ENCODE data around the gene KIFC3. TPM values are rescaled to one million over a fixed set of nuclear protein-coding genes. Genes with fewer than 3 reads are reported as not detected.
A peak's percentile ranks its signal among the peaks of the same experiment; 100 is the strongest.

KIFC3 gene
- total RNA-seq, 4 donors from 2014 or later, result 28.2 to 76.8 (median 46.6) TPM

DNA sequence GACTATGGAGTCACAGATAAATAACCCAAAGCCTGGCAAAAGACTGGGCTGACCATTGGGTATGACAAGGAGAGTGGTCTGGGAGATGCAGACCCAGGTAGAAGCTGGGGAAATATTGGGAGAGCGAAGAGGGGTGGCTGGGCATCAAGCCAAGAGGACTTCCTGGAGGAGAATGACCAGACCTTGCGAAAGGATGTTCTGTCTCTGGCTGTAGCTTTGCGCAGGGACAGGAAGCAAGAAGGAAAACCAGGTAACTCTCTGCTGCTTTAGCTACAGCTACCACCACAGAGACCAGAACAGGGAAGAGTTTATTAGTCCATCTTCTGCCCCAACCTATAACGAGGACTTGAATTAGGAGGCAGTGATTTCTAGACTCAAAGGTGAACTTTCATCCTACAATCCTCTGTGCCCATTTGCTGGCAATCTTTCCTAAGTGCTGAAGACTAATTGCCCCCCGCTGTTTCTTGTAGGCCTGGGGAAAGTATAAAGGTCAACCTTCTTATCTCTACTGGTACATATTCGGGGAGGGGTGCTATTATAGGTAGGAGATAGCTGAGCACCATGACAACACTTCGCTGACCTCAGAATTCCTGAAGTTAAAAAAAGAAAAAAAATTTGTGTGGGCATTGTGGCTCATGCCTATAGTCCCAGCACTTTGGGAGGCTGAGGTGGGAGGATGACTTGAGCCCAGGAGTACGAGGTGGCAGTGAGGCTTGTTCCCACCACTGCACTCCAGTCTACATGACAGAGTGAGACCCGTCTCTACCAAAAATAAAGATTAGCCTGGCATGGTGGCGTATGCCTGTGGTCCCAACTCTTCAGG, 19.1 kb upstream of the KIFC3 start:
- Histone ChIP-seq H3K36me3 (no peaks in the 10 kb centered on the region), H3K4me1 (peaks cover 6 to 13% (median 10%) of the 10 kb centered on the region in 4 donors), H3K9me3 (no peaks in the 10 kb centered on the region), H3K27ac (replicated peaks in 1 of 4) (no peak overlapping the region), H3K4me3 (no peak overlapping the region), H3K27me3 (no peaks in the 10 kb centered on the region)
- intact Hi-C loops (cut with DNase I), result no loop called here
- TF ChIP-seq POLR2AphosphoS5 (IDR thresholded peaks at IDR 0.05) (no peak), POLR2A (IDR thresholded peaks at IDR 0.05; ENCODE audit: low read depth) (no peak), EP300 (IDR thresholded peaks at IDR 0.05) (no peak)
- TF ChIP-seq, protein P1, sequence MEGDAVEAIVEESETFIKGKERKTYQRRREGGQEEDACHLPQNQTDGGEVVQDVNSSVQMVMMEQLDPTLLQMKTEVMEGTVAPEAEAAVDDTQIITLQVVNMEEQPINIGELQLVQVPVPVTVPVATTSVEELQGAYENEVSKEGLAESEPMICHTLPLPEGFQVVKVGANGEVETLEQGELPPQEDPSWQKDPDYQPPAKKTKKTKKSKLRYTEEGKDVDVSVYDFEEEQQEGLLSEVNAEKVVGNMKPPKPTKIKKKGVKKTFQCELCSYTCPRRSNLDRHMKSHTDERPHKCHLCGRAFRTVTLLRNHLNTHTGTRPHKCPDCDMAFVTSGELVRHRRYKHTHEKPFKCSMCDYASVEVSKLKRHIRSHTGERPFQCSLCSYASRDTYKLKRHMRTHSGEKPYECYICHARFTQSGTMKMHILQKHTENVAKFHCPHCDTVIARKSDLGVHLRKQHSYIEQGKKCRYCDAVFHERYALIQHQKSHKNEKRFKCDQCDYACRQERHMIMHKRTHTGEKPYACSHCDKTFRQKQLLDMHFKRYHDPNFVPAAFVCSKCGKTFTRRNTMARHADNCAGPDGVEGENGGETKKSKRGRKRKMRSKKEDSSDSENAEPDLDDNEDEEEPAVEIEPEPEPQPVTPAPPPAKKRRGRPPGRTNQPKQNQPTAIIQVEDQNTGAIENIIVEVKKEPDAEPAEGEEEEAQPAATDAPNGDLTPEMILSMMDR (IDR thresholded peaks at IDR 0.05), result no peak
- DNase-seq (ENCODE audit: extremely low spot score), result no peak
- 80% methylated on average over 10 of the region's 10 CpGs for WGBS

DNA sequence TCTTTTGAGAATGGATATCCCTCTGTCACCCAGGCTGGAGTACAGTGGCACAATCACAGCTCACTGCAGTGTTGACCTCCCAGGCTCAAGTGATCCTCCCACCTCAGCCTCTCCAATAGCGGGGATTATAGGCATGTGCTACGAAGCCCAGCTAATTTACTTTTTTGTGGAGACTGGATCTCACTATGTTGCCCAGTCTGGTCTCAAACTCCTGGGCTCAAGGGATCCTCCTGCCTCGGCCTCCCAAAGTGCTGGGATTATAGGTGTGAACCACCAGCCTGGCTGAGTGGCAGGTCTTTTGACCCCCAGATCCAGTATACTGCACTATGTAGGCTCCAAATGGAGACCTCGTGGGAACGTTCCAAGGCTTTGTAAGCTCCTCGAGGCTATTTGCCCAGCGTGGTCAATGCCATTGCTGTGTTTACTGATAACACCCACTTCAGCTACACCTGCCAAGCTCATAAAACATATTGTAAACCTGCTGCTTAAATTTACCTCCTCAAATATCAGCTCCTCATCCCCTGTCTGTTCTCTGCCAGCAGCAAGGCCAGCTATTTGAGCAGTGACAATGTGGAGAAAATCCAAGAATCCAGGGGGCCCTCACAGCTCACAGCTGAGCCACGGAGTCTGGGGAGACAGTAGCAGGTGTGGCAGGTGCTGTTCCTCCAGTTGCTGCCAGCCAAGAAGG, 16.2 kb upstream of the KIFC3 start:
- intact Hi-C loops (cut with DNase I), result no loop called here
- no peak for DNase-seq (ENCODE audit: extremely low spot score)
- H3K36me3 ChIP-seq, result no peaks in the 10 kb centered on the region
- no peak for TF ChIP-seq POLR2A (IDR thresholded peaks at IDR 0.05; ENCODE audit: low read depth)
- H3K27ac ChIP-seq (replicated peaks in 1 of 4), result no peak overlapping the region
- no peaks in the 10 kb centered on the region for H3K27me3 ChIP-seq
- peaks cover 15 to 17% (median 17%) of the 10 kb centered on the region in 4 donors for H3K4me1 ChIP-seq
- H3K9me3 ChIP-seq, result no peaks in the 10 kb centered on the region
- 92% methylated on average over 4 of the region's 8 CpGs for WGBS
- no peak overlapping the region for H3K4me3 ChIP-seq

DNA sequence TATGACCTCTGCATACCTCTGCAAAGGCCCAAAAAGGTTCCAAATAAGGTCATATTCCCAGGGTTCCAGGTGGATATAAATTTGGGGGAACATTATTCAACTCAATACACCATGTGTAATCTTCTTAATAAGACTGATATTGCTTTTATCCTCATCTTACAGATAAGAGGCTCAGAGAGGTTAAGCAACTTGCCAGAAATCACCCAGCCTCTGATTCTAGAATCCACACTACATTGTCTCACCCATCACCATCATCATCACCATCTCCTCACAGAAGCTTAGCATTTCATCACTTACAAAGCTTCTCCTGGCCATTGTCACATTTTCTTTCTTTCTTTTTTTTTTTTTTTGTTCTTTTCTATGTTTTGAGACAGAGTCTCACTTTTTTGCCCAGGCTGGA, 15.4 kb upstream of the KIFC3 start:
- intact Hi-C loops (cut with DNase I), result no loop called here
- no peak for DNase-seq (ENCODE audit: extremely low spot score)
- no peak overlapping the region for H3K27ac ChIP-seq (replicated peaks in 1 of 4)
- peaks cover 15 to 17% (median 17%) of the 10 kb centered on the region in 4 donors for H3K4me1 ChIP-seq
- TF ChIP-seq, protein P1 (IDR thresholded peaks at IDR 0.05), result no peak
- TF ChIP-seq POLR2AphosphoS5 (IDR thresholded peaks at IDR 0.05) (no peak), EP300 (IDR thresholded peaks at IDR 0.05) (no peak), POLR2A (IDR thresholded peaks at IDR 0.05; ENCODE audit: low read depth) (no peak)
- H3K36me3 ChIP-seq, result no peaks in the 10 kb centered on the region
- H3K9me3 ChIP-seq, result no peaks in the 10 kb centered on the region
- H3K4me3 ChIP-seq, result no peak overlapping the region
- no peaks in the 10 kb centered on the region for H3K27me3 ChIP-seq

DNA sequence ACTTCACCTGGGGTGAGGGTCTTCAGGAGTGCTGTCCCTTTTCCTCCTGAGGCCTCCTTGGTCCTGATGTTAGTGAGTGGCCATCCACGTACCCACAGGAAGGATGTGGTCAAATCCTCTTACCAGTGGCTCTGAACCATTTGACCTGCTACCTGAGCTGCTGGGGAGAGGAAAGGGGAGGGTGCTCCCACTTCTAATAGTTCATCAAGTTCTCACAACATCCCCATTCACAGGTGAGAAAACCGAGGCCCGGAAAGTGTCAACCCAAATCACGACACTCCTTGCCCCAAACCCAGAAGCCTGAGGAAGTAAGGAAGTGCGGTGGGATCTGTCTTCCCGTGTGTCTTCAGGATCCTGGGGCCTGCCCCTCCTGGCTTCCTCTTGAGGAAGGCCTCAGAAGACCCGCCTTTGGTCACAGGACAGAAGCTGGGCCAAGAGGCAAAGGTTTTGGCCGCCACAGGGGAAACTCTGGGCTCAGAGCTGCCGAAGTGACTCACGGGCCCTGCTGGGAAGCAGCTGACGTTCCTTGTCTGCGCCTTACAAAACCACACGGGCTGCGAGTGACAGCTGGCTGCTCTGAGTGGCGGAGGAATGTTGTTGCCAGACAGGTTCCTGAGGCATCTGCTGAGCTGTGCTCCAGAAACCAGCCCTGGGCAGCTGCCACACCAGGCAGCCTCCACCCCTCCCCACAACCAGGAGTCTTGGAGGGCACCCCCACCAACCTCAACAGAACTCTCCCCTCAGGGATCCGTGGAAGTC, 13.9 kb upstream of the KIFC3 start:
- Histone ChIP-seq H3K36me3 (no peaks in the 10 kb centered on the region), H3K4me3 (no peak overlapping the region), H3K27ac (replicated peaks in 1 of 4) (peak overlapping the region; percentile 29 to 75 (median 60)), H3K4me1 (peaks cover 15 to 17% (median 17%) of the 10 kb centered on the region in 4 donors), H3K9me3 (no peaks in the 10 kb centered on the region), H3K27me3 (no peaks in the 10 kb centered on the region)
- 48% methylated on average over 9 of the region's 16 CpGs for WGBS
- TF ChIP-seq POLR2AphosphoS5 (IDR thresholded peaks at IDR 0.05), result peak; percentile 67 to 85
- TF ChIP-seq POLR2A (IDR thresholded peaks at IDR 0.05; ENCODE audit: low read depth), result no peak
- intact Hi-C loops (cut with DNase I), result no loop called here
- peak; percentile 95 for DNase-seq (ENCODE audit: extremely low spot score)

DNA sequence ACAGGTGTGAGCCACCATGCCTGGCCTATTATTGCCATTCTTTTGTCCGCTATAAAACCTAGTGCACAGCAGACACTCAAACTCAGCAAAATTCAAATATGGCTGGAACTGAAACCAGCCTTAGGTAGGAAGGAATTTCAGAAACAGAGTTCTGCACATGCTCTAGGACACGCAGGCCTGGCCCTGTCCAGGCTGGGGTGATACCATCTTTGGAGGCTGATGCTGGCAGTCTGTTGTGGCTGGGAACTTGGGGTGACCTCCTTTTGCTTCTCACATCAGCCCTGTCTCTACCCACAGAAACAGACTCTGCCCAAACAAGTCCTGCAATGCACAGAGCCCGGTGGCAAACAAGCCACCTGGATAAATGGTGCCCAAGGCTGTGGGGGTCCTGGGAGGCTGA, 12.6 kb upstream of the KIFC3 start:
- intact Hi-C loops (cut with DNase I), result no loop called here
- Histone ChIP-seq H3K36me3 (no peaks in the 10 kb centered on the region), H3K4me1 (peaks cover 23 to 28% (median 26%) of the 10 kb centered on the region in 4 donors), H3K4me3 (no peak overlapping the region), H3K27me3 (no peaks in the 10 kb centered on the region), H3K9me3 (no peaks in the 10 kb centered on the region), H3K27ac (replicated peaks in 1 of 4) (no peak overlapping the region)
- WGBS, result 90% methylated on average over 3 of the region's 3 CpGs
- DNase-seq (ENCODE audit: extremely low spot score), result no peak
- TF ChIP-seq POLR2AphosphoS5 (IDR thresholded peaks at IDR 0.05) (no peak), EP300 (IDR thresholded peaks at IDR 0.05) (no peak), POLR2A (IDR thresholded peaks at IDR 0.05; ENCODE audit: low read depth) (no peak)
- TF ChIP-seq, protein P1 (IDR thresholded peaks at IDR 0.05), result no peak
